ENCODE measurements around the gene PABPN1L. TPM values are rescaled to one million over a fixed set of nuclear protein-coding genes. Genes with fewer than 3 reads are reported as not detected.

Gene PABPN1L
- polyA plus RNA-seq, 4 donors, result 0.11 TPM; not detected in 3

DNA sequence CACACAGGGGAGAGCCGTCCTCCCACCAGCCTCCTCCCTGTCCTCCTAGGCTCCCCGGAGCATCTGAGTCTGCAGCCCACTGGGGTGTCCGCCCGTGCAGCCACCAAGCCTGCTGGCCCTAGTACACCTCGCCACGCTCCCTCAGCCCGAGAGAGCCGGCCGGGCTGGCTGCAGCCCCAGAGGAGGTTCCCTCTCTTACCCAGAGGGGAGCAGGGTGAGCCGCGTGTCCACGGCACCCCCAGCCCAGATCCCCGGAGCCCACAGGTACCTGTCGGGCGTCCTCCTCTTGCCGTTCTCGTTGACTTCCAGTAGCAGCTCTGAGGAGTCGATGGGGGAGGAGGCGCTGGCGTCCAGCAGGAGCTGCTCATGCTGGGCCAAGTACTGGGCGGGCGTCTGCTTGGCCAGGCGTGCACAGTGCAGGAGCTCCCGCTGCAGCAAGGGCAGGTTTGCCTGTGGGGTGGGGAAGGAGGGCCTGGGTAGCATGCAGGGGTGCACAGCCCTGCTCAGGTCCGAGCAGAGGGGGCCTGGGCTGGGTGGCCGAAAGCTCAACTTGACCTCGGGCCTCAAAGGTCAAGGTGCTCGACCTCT is 19.3 kb upstream of the PABPN1L start:
- no peak for DNase-seq (ENCODE audit: low read depth in 4 of 4, low spot score in 2 of 4)

DNA sequence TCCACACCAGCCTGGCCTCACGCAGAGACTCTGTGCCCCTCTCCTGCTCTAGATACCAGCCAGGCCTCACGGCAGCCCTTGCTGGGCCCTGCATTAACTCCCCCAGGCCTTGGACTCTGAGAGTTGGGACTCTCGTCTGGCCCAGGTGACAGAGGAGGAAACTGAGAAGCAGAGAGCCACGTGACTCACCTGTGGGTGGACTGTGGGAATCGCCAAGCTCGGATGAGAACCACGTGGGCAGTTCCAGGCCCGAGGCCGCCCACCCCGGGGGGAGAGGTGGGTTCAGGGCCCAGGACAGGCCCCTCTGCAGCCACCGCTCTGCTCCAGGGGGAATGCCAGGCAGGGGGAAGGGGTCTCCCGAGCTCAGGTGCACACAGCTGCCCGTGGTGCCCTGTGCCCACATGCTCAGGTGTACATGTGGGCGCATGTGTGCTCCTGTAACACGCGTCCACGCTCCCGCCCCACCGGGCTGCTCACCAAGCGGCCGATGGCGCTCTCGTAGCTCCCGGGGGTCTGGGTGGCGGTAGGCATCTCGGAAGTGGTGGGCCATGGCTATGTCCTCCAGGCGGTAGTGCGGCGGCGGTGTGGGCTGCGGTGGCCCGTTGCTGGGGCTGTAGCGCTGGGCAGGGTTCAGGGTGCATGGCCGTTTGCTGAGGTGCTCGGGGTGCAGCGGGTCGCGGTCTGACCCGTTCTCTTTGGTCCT is 18.3 kb upstream of the PABPN1L start:
- no peak for DNase-seq (ENCODE audit: low read depth in 4 of 4, low spot score in 2 of 4)

DNA sequence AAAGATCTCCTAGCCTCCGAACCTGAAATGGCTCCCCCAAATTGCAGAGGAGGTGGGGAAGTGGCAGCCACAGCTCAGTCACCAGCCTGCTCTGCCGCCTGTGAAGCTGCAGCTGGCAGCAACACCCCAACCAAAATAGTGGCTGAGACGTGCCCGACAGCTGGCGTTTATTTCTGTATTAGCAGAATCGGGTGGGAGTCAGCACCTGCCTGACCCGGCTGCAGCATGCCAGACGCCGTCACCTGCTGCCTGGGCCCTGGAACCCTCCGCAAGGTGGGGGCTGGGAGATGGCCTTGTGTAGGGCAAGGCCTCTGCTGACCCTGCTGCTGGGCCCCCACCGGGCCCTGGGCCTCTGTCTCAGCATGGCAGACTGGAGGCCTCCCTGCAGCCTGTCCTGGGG is 17.5 kb upstream of the PABPN1L start:
- no peak for DNase-seq (ENCODE audit: low read depth in 4 of 4, low spot score in 2 of 4)

DNA sequence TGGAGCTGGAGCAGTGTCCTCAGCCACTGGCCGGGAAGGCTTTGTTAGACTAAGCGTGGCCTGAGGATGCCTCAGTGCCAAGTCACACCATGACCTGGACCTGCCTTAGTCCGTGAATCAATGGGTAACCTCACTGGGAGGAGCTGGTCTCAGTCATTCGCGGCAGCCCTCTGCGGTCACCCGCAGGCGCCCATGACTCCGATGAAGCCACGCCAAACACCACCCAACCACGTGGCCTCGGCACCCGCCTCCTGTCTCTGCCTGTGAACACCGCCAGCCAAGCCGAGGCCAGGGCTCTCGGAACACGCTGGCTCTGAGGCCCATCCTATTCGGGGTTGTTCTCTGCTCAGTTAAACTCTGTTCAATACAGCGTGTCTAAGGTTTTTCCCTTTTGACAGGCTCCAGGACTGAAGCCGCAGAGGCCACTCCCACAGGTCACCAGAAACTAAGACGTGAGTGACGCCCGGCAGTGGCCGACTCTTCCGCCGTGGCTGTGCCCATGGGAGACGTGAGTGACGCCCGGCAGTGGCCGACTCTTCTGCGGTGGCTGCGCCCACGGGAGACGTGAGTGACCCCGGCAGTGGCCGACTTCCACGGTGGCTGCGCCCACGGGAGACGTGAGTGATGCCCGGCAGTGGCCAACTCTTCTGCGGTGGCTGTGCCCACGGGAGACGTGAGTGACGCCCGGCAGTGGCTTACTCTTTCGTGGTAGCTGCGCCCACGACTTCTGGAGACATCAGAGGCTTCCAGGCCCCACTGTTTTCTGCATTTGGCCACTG is 16.8 kb upstream of the PABPN1L start:
- no peak for DNase-seq (ENCODE audit: low read depth in 4 of 4, low spot score in 2 of 4)

DNA sequence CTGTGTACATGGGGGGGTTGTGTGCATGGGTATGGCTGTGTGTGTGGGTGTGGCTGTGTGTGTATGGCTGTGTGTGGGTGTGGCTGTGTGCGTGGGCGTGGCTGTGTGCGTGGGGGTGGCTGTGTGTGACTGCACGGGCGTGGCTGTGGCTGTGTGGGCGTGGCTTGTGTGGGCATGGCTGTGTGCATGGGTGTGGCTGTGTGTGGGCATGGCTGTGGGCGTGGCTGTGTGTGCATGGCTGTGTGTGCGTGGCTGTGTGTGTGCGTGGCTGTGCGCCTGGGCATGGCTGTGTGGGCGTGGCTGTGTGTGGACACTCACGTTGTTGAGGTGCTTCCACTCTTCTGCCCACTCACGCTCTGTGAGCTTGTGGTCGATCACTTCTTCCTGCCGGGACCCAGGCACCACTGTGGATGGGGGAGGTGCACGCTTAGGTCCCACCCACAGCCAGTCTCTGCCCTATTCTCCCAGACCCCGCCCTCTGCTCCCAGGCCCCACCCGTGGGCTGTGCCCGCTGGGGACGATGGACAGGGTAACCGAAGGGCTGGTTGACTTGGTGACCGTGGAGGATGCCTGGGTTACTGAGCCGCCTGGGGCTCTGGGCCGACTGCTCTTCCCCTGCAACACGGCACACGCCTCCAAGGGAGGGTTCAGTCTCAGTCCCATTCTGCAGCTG is 16.0 kb upstream of the PABPN1L start:
- DNase-seq (ENCODE audit: low read depth in 4 of 4, low spot score in 2 of 4), result no peak

DNA sequence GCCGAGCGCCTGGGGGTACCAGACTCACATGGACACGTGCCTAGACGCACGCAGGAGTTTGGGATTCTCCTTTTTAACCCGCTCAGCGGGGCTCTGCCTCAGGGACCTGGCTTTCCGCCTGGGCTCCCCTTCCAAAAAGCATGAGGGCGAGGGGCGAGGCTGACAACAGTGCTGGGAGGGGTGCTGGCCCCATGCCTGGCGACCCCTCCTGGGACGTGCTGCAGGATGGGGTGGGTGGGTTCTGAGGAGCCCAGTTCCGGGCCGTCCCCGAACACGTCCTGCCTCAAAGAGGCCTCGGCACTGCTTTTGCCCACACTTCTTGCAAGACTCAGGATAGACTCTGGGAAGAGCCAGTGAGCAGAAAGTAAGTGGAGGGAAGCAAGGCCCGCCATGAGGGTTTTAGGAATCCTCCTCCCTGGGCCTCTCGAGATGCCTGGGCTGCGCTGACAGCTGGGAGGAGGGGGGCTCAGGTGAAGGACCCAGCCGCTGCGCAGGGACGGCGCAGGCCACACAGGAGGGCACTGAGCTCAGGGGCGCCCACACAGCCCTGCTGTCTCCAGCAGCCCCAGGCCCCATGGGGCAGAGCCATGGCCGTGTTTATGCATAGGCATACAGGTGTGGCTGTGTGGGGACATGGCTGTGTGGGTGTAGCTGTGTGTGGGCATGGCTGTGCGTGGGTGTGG is 15.4 kb upstream of the PABPN1L start:
- DNase-seq (ENCODE audit: low read depth in 4 of 4, low spot score in 2 of 4), result no peak

DNA sequence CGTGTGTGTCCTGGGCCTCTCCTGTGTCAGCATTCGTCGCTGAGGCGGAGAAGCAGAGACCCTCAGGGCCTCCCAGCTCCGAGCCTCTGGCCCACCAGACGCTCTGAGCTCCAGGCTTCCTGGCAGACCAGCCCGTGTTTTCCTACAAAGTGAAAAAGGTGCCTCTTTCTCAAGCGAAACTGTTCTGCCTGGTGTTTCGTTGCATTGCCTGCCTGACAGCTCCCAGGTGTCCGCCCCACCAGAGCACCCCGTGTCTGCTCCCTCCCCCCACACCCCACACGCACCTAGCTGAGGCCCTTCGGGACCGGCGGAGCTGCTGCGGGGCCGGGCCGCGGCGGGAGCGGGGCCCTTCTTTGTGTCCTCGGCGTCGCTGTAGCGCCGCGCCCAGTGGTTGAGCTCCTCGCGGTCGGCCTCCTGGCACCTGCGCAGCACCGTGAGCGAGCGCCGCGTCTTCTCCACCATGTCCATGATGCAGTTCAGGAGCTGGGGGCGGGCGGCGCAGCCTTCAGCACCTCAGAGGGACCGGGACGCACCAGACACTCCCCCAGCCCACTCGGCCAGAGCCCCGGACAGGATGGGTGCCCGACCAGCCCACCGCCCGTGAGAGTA is 14.7 kb upstream of the PABPN1L start:
- DNase-seq (ENCODE audit: low read depth in 4 of 4, low spot score in 2 of 4), result no peak

DNA sequence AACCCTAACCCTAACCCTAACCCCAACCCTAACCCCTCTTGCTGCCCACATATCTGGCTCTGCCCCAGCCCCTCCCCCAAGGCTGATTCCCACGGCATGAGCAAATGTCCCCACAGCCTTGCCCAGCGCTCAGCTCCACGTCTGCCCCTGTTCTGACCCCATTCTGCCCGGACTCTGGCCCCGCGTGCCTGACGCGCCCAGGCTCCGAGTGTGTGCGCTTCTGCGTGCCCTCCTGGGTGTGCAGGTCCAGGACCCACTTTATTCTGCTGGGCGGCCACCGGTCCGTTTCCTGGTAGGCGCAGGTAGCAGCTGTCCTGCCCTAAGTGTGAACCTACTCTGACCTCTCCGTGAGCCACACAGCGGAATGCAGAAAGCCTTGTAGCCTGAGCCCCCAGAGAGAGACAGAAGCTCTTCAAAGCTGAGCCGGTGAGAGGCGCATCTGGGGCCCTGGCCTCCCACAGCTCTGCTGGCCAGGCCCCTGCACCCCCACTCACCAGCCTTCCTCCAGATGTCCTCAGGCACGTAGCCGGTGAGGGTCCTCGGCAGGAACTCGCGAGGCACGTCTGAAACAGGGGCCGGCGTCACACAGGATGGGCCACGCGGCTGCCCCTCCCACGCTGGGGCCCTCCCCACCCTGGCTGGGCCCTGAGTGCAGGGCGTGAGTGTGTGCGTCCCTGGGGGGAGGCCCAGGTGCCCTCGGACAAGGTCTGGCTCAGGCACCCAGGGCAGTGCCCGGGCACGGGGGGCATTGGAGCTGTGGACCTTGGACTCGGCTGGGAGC is 14.0 kb upstream of the PABPN1L start:
- DNase-seq (ENCODE audit: low read depth in 4 of 4, low spot score in 2 of 4), result no peak

DNA sequence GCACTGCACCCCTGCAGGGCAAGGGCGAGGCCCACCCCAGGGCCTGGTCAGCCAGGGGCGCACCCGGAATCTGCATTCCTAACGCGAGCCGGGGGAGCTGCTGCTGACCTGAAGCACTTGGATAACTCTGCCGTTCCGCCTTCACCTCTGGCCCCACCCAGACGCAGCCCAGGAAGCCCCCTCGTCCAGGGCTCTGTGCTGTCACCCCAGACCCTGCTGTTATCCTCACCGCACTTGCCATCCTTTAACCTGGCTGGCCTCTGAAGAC is 13.3 kb upstream of the PABPN1L start:
- DNase-seq (ENCODE audit: low read depth in 4 of 4, low spot score in 2 of 4), result no peak

DNA sequence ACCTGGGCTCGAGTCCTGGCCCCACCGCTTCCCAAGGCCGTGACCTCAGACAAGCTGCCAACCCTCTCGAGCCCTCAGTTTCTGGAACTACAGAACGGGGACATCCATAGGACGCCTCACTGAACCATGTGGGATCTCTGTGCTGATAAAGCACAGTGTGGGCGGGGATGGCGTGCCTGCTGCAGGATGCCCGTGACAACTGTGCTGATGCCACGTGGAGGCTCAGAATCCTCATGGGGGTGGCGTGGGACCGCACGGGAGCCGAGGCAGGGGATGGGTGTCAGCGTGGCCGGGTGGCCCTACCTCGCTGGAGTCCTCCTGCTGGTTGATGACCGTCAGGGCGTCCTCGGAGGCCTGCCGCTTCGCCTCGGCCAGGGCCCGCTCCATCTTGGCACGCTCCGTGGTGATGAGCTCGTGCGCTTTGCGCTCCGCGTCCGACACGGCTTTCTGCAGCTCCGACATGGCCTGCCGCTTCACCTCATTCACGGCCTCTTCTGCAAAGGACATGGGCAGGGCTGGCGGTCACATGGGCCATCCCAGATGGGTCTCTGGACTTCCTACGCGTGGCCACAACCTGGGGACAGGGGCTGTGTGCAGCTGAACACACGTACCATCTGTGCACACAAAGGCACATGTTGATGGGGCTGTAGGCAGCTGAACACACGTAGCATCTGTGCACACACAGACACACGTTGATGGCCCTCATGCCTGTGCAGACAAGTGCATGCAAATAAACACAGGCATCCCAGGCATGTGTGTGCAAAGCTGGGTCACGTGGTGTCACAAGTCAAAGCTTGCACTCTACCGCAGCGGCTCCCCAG is 12.7 kb upstream of the PABPN1L start:
- DNase-seq (ENCODE audit: low read depth in 4 of 4, low spot score in 2 of 4), result no peak

DNA sequence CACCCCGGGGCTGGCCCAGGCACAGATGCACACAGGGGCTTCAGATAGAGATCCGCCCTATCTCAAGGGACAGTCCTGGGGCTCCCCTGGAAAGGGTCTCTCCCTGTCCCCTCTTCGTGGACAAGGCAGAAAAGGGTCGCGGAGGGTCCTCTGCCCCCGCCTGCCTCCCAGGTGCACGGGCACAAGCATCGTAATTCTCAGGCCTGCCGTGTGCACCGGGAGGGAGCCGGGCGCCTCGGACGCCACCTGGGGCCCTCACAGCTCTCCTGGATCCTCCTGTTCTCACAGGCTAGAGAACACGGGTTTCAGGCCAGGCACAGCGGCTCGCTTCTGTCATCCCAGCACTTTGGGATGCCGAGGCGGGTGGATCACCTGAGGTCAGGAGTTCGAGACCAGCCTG is 11.9 kb upstream of the PABPN1L start:
- no peak for DNase-seq (ENCODE audit: low read depth in 4 of 4, low spot score in 2 of 4)

DNA sequence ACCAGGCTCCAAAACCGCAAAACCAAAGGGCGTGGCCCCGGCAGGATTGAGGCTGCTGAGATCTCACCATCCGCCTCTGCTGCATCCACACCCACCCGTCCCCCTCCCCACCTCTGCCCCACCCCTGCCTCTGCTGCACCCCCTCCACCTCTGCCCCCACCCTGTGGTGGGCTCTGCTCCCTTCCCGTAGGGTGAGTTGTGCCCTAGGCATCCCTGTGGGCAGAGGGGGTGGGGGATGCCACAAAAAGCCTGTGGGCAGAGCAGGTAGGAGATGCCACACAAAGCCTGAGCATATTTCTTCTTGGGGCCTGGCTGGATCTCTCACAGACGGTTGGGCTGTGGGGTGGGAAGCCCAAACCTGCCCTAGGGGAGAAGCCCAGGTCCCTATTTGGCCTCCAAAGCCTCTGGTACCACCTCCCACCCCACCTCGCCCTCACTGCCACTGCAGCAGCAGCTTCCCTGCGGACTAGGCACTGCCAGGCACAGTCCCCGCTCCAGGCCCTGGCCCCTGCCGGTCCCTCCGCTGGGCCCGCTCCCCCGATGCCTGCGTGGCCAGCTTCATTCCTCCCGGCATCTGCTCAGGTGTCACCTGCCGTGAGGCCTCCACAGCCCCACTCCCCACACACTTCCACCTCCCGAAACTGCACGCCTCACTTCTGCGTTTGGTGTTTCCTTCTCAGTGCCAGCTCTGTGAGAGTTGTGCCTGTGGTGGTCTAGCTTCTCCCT is 11.3 kb upstream of the PABPN1L start:
- DNase-seq (ENCODE audit: low read depth in 4 of 4, low spot score in 2 of 4), result no peak

DNA sequence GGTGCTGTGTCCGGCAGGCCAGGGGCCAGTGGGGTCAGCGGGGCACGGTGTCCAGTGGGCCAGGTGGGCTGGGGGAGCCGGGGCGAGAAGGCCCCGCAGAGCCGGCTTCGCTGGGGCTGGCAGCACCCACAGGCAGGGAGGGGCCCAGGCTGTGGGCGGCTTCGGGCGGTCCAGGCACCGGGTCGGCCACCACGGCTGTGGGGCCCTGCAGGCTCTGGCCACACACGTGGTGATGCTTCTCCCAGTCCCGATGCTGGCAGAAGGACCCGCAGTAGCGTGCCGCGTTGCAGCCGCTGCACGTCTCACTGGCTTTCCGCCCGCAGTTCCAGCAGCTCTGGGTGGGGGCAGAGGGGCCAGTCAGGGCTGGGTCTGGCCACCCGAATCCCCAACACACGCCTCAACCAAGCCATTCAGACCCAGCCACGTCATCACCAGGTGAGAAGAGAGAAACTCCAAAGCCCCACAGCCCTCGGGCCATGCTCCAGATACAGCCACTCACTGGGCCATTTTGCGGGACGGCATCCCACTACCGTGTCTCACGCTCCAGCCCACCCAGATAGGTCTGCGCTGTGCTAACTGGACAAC is 10.6 kb upstream of the PABPN1L start:
- DNase-seq (ENCODE audit: low read depth in 4 of 4, low spot score in 2 of 4), result no peak

DNA sequence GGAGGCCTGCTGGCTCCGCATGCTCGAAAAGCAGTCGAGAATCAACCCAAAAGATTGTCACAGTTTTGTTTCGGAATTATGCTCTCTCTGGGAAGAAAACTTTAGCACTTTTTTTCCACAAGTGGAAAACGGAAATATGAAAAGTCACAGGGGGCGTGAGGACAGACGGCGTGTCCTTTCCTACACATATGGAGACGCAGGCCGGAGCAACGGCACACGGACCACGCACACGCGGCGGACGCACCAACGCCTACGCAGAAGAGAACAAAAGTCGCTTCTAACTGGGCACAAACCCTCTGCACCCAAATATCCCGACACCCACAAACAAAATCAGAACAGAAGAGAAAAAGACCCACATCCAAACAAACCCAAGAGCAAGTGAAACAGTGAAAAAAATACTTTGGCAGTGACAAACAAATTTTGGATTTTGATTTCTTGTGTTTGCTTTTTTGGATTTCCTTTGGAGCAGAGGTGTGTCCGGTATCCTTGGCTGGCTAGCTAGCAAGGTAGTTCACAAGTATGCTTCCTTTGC is 9.3 kb upstream of the PABPN1L start:
- no peak for DNase-seq (ENCODE audit: low read depth in 4 of 4, low spot score in 2 of 4)

DNA sequence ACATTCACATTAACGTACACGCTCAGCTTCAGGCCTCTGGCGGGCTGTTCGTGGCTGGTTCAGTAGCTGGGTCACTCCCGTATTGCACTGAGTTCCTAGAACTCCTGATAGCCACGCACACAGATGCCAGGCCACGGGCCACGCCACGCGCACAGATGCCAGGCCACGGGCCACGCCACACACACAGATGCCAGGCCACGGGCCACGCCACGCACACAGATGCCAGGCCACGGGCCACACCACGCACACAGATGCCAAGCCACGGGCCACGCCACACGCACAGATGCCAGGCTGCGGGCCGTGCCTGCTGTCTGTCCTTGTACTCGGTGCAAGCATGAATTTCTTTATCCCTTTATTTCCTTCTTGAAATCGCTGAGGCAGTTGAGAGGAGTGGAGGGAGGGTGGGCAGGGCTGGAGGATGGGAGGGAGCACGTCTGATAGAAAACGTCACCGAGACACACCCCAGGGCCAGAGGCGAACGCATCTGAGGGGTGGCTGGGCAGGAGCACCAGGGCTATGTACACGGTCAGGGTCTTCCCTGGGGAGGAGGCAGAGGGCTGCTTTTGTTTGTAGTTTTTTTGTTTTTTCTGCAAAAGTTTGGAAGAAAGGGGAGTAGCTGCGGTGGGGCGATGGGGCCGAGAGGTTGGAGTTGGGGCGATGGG is 8.6 kb upstream of the PABPN1L start:
- DNase-seq (ENCODE audit: low read depth in 4 of 4, low spot score in 2 of 4), result no peak

DNA sequence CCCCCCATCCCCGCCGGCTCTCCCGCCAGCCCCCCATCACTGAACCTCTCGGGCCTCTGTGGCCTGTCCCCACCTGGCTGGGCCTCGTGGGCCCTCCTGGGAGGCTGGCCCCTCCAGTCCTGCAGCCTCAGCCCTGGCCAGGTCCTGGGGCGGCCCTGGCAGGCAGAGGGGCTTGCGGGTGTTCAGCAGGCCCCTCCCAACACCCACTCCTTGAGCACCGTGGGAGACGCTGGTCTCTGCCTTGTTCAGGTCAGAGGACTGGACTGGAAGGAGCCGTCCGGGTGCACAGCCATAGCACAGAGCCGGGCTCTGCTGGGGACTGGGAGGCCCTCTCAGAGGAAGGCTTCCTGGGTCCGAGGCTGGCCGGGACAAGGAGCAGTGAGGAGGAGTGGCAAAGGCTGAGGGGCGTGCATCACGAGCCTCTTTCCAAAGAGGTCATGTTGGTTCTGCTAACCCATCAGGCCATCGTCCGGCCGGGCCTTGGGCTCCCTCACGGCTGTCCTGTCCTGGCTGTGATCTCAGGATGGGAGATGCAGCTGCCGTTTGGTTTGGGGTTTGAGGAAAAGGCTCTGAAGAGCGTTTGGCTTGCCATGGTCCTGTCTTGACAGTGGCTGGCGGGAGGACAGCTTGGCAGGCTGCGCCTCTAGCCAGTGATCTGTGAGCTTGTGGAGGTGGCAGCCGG is 6.3 kb upstream of the PABPN1L start:
- DNase-seq (ENCODE audit: low read depth in 4 of 4, low spot score in 2 of 4), result no peak
